Measurements from ENCODE around the gene PSME4. TPM values are rescaled to one million over a fixed set of nuclear protein-coding genes. Genes with fewer than 3 reads are reported as not detected.

PSME4 gene
- total and polyA plus RNA-seq, 2 experiments from 2014 or later = 44.7 to 98.6 TPM

- no peak for TF ChIP-seq NANOG (IDR thresholded peaks at IDR 0.05; ENCODE audit: borderline replicate concordance)
- no peak for TF ChIP-seq ETS1 (IDR thresholded peaks at IDR 0.05)
- no peak for TF ChIP-seq REST (IDR thresholded peaks at IDR 0.05; ENCODE audit: unreplicated experiment)
- no peak for TF ChIP-seq CTCF (conservative IDR thresholded peaks at IDR 0.05; ENCODE audit: low read depth in 2 of 2)
Measured at GRCh38 chr2:54015798-54016699, 45.3 kb upstream of the PSME4 start (continued).

- H3K27ac Mint-ChIP-seq = no peak overlapping the region
- H3K36me3 ChIP-seq (ENCODE audit: insufficient read depth) = no peaks in the 10 kb centered on the region
- H4K20me1 ChIP-seq (replicated peaks; ENCODE audit: insufficient read depth) = no peaks in the 10 kb centered on the region
- no peaks in the 10 kb centered on the region for H3K9me3 Mint-ChIP-seq
- no peak overlapping the region for H3K4me2 ChIP-seq
- no peak overlapping the region for H2AFZ ChIP-seq
- no peaks in the 10 kb centered on the region for H3K36me3 Mint-ChIP-seq (ENCODE audit: low read depth)
- H3K4me3 ChIP-seq = no peak overlapping the region
- no peaks in the 10 kb centered on the region for H3F3A ChIP-seq (replicated peaks; ENCODE audit: low read depth)
- no peaks in the 10 kb centered on the region for H3K79me2 ChIP-seq (replicated peaks; ENCODE audit: insufficient read depth)
- ATAC-seq (no peak), DNase-seq (ENCODE audit: low spot score) (no peak)
- H3K4me1 Mint-ChIP-seq = no peaks in the 10 kb centered on the region
- no peak overlapping the region for H3K27ac ChIP-seq (ENCODE audit: low read depth)
- H3K4me1 ChIP-seq (ENCODE audit: insufficient read depth) = no peaks in the 10 kb centered on the region
- no peaks in the 10 kb centered on the region for H3K9me2 ChIP-seq (ENCODE audit: insufficient read depth)
- H3K27me3 ChIP-seq (ENCODE audit: insufficient read depth) = no peaks in the 10 kb centered on the region
- H3K27me3 Mint-ChIP-seq (ENCODE audit: insufficient read depth, low read depth, poor library complexity) = peaks cover 3% of the 10 kb centered on the region
- H3K4me3 Mint-ChIP-seq = no peak overlapping the region
- TF ChIP-seq EZH2 (IDR thresholded peaks at IDR 0.05; ENCODE audit: low read depth, unreplicated experiment) (no peak), CREB1 (CRISPR knock-in tag; IDR thresholded peaks at IDR 0.05; ENCODE audit: low read depth) (no peak), ZNF462 (CRISPR knock-in tag; IDR thresholded peaks at IDR 0.05) (no peak), POLR2AphosphoS5 (IDR thresholded peaks at IDR 0.05; ENCODE audit: low read depth) (no peak), JUNB (IDR thresholded peaks at IDR 0.05; ENCODE audit: unreplicated experiment) (no peak)
Measured at GRCh38 chr2:54013996-54014395, 43.2 kb upstream of the PSME4 start.

Measured in GM23338 (cell line).